ENCODE results near the gene NISCH.

Gene NISCH

GRCh38 chr3:52509753-52510328, 54.4 kb downstream of the NISCH start:
- H3K4me3 Mint-ChIP-seq: no peak overlapping the region
- H3K9me3 Mint-ChIP-seq: no peaks in the 10 kb centered on the region
- H3K36me3 Mint-ChIP-seq: no peaks in the 10 kb centered on the region
- no peaks in the 10 kb centered on the region for H3K4me1 Mint-ChIP-seq
- DNase-seq (no peak), ATAC-seq (replicated peaks) (no peak)
- no peaks in the 10 kb centered on the region for H3K27me3 Mint-ChIP-seq
- H3K27ac Mint-ChIP-seq: no peak overlapping the region

DNA sequence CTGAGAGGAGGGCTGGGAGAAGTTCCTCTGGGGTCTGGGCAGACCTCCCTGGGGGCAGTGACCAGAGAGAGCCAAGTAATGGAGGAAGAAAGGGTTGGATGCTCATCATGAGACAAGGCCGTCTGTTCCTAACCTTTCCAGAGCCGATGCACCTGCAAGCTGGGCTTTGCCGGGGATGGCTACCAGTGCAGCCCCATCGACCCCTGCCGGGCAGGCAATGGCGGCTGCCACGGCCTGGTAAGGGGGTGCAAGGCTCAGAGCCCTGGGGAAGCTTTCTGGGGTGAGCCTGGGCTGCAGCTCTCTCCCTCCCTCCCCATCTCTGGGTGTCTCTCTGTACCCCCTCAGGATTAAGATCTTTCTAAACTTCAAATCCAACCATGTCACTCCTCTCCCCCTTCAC, 56.1 kb downstream of the NISCH start:
- H3K36me3 Mint-ChIP-seq: no peaks in the 10 kb centered on the region
- H3K4me3 Mint-ChIP-seq: no peak overlapping the region
- no peaks in the 10 kb centered on the region for H3K4me1 Mint-ChIP-seq
- DNase-seq (no peak), ATAC-seq (replicated peaks) (no peak)
- no peaks in the 10 kb centered on the region for H3K27me3 Mint-ChIP-seq
- H3K9me3 Mint-ChIP-seq: no peaks in the 10 kb centered on the region
- H3K27ac Mint-ChIP-seq: no peak overlapping the region

GRCh38 chr3:52512105-52512504, 56.7 kb downstream of the NISCH start:
- Mint-ChIP-seq H3K4me3 (no peak overlapping the region), H3K27me3 (no peaks in the 10 kb centered on the region), H3K4me1 (no peaks in the 10 kb centered on the region), H3K27ac (no peak overlapping the region), H3K36me3 (no peaks in the 10 kb centered on the region), H3K9me3 (no peaks in the 10 kb centered on the region)
- DNase-seq: no peak
- ATAC-seq (replicated peaks): no peak

DNA sequence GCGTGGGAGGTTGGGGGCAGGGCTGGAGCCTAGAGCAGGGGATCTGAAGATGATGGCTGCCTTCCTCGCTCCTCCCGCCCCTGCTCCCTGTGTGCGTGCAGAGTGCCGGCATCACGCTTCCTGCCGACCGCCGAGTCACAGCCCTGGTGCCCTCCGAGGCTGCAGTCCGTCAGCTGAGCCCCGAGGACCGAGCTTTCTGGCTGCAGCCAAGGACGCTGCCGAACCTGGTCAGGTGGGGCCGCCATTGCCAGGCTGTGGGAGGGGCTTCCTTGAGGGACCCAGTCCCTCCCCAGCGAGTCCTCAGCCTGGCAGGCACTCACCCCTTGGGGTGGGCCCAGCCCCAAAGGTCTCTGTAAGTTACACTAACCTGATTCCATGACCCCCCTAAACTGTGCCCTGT, 57.3 kb downstream of the NISCH start:
- ATAC-seq (replicated peaks) (no peak), DNase-seq (no peak)
- H3K36me3 Mint-ChIP-seq: no peaks in the 10 kb centered on the region
- no peak overlapping the region for H3K4me3 Mint-ChIP-seq
- no peaks in the 10 kb centered on the region for H3K4me1 Mint-ChIP-seq
- H3K9me3 Mint-ChIP-seq: no peaks in the 10 kb centered on the region
- H3K27me3 Mint-ChIP-seq: no peaks in the 10 kb centered on the region
- H3K27ac Mint-ChIP-seq: peak overlapping the region; percentile 42

- H3K36me3 Mint-ChIP-seq: no peaks in the 10 kb centered on the region
- no peaks in the 10 kb centered on the region for H3K4me1 Mint-ChIP-seq
- no peaks in the 10 kb centered on the region for H3K27me3 Mint-ChIP-seq
- ATAC-seq (replicated peaks) (no peak), DNase-seq (no peak)
- H3K4me3 Mint-ChIP-seq: no peak overlapping the region
- no peaks in the 10 kb centered on the region for H3K9me3 Mint-ChIP-seq
- peak overlapping the region; percentile 42 for H3K27ac Mint-ChIP-seq
These were observed 57.9 kb downstream of the NISCH start for GRCh38 chr3:52513281-52513680.

GRCh38 chr3:52514576-52514975, 59.2 kb downstream of the NISCH start:
- Mint-ChIP-seq H3K9me3 (peaks cover 0 to 1% of the 10 kb centered on the region in 2 donors), H3K27ac (no peak overlapping the region), H3K27me3 (no peaks in the 10 kb centered on the region), H3K4me3 (no peak overlapping the region), H3K36me3 (no peaks in the 10 kb centered on the region), H3K4me1 (no peaks in the 10 kb centered on the region)
- no peak for ATAC-seq (replicated peaks)
- DNase-seq: no peak

DNA sequence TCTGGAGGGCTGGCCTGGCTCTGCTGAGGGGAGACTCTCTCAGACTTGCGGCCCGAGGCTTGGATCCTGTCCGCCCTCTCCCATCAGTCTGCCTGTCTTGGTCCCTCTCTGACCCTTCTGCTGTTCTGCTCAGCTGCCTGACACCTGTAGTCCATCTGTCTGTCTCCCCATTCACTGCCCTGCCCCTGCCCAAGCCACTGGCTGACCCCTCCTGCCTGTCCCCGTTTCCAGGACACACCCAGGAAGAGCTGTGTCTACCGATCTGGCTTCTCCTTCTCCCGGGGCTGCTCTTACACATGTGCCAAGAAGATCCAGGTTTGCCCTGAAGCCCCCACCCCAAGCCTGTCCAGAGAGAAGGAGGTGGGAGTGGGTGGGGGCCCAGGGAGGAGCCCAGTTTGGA, 59.8 kb downstream of the NISCH start:
- H3K9me3 Mint-ChIP-seq: peaks cover 0 to 1% of the 10 kb centered on the region in 2 donors
- H3K27me3 Mint-ChIP-seq: no peaks in the 10 kb centered on the region
- no peak overlapping the region for H3K4me3 Mint-ChIP-seq
- no peaks in the 10 kb centered on the region for H3K36me3 Mint-ChIP-seq
- ATAC-seq (replicated peaks): no peak
- no peak overlapping the region for H3K27ac Mint-ChIP-seq
- no peak for DNase-seq
- H3K4me1 Mint-ChIP-seq: no peaks in the 10 kb centered on the region

DNA sequence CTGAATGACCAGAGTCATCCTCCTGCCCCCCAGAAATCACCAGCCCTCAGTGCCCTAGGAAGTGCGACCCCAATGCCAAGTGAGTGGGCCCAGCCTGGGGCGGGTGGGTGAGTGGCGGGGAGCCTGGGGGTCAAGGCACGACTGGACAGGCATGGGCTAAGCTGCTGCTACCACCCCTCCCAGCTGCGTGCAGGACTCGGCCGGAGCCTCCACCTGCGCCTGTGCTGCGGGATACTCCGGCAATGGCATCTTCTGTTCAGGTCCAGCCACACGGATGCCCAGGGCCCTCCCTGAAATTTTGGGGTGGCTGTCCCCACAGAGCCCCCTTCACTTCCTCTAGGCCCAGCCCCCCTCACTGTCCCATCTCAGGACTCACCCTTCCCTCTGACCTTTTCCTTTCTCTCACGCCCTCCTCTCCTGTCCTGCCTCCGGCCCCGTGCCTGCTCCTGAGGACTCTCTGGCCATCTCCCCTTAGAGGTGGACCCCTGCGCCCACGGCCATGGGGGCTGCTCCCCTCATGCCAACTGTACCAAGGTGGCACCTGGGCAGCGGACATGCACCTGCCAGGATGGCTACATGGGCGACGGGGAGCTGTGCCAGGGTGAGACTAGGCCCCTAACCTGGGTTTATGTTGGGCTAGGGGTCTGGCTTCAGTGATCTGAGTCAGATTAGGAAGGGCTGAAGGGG, 61.2 kb downstream of the NISCH start:
- Mint-ChIP-seq H3K4me1 (no peaks in the 10 kb centered on the region), H3K4me3 (no peak overlapping the region), H3K27me3 (no peaks in the 10 kb centered on the region), H3K9me3 (peaks cover 0 to 1% of the 10 kb centered on the region in 2 donors), H3K36me3 (no peaks in the 10 kb centered on the region), H3K27ac (no peak overlapping the region)
- ATAC-seq (replicated peaks) (no peak), DNase-seq (no peak)

- DNase-seq: no peak
- ATAC-seq (replicated peaks): no peak
- Mint-ChIP-seq H3K27ac (no peak overlapping the region), H3K27me3 (no peaks in the 10 kb centered on the region), H3K9me3 (peaks cover 0 to 1% of the 10 kb centered on the region in 2 donors), H3K4me3 (no peak overlapping the region), H3K36me3 (no peaks in the 10 kb centered on the region), H3K4me1 (no peaks in the 10 kb centered on the region)
These were observed 62.7 kb downstream of the NISCH start for GRCh38 chr3:52517796-52518722.

DNA sequence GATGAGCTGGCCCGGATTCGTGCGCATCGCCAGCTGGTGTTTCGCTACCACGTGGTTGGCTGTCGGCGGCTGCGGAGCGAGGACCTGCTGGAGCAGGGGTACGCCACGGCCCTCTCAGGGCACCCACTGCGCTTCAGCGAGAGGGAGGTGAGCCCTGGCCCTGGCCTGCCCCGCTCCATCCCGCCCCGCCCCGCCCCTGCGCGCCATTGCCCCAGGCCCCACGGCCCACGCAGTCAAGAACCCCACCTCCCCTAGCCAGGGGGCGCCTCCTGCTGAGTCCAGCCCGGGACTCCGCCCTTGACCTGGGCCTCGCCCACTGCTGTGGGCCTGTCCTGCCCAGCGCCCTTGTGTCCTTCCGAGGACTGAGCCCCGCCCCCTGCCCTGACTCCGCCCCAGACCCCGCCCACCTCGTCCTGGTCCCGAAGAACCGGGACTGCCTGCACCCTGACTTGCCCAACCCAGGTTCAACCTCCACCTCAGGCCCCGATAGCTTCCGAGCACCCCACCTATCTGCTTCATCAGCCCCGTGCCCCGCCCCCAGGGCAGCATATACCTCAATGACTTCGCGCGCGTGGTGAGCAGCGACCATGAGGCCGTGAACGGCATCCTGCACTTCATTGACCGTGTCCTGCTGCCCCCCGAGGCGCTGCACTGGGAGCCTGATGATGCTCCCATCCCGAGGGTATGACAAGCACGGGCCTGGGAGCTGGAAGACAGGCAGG, 63.5 kb downstream of the NISCH start:
- no peaks in the 10 kb centered on the region for H3K4me1 Mint-ChIP-seq
- no peak overlapping the region for H3K4me3 Mint-ChIP-seq
- H3K9me3 Mint-ChIP-seq: peaks cover 0 to 1% of the 10 kb centered on the region in 2 donors
- ATAC-seq (replicated peaks) (no peak), DNase-seq (no peak)
- H3K27ac Mint-ChIP-seq: no peak overlapping the region
- peaks cover 2% of the 10 kb centered on the region in 2 donors for H3K36me3 Mint-ChIP-seq
- no peaks in the 10 kb centered on the region for H3K27me3 Mint-ChIP-seq

GRCh38 chr3:52519445-52520140, 64.2 kb downstream of the NISCH start:
- ATAC-seq (replicated peaks) (no peak), DNase-seq (no peak)
- H3K9me3 Mint-ChIP-seq: peaks cover 0 to 3% of the 10 kb centered on the region in 2 donors
- H3K36me3 Mint-ChIP-seq: peaks cover 7 to 9% of the 10 kb centered on the region in 2 donors
- no peaks in the 10 kb centered on the region for H3K27me3 Mint-ChIP-seq
- H3K4me1 Mint-ChIP-seq: no peaks in the 10 kb centered on the region
- H3K27ac Mint-ChIP-seq: no peak overlapping the region
- H3K4me3 Mint-ChIP-seq: no peak overlapping the region

GRCh38 chr3:52520141-52520667, 64.8 kb downstream of the NISCH start:
- DNase-seq (no peak), ATAC-seq (replicated peaks) (no peak)
- no peaks in the 10 kb centered on the region for H3K4me1 Mint-ChIP-seq
- no peaks in the 10 kb centered on the region for H3K27me3 Mint-ChIP-seq
- no peak overlapping the region for H3K27ac Mint-ChIP-seq
- peaks cover 0 to 3% of the 10 kb centered on the region in 2 donors for H3K9me3 Mint-ChIP-seq
- no peak overlapping the region for H3K4me3 Mint-ChIP-seq
- H3K36me3 Mint-ChIP-seq: peaks cover 7 to 10% of the 10 kb centered on the region in 2 donors

DNA sequence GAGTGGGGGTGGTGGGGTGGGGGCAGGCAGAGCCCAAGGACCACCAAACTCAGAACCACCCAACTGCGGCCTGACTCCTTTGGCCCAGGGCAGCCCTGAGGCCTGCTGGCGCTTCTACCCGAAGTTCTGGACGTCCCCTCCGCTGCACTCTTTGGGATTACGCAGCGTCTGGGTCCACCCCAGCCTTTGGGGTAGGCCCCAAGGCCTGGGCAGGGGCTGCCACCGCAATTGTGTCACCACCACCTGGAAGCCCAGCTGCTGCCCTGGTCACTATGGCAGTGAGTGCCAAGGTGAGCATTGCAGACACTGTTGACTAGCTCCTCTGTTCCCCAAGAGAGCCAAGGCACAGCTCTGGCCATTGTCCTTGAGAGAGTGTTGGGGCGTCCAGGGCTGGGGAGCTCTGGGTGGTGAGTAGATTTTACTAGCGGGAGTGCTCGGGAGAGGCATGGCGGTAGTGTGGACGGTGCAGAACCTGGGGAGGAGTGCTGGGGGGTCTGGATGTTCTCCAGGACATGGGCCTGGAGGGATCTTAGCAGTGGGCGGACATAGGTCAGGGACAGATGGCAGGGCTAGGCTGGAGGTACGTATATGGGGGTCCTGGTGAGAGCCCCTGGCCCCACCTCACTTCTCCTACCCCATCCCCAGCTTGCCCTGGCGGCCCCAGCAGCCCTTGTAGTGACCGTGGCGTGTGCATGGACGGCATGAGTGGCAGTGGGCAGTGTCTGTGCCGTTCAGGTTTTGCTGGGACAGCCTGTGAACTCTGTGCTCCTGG, 65.5 kb downstream of the NISCH start:
- H3K4me1 Mint-ChIP-seq: no peaks in the 10 kb centered on the region
- ATAC-seq (replicated peaks) (no peak), DNase-seq (no peak)
- peaks cover 0 to 3% of the 10 kb centered on the region in 2 donors for H3K9me3 Mint-ChIP-seq
- no peak overlapping the region for H3K4me3 Mint-ChIP-seq
- no peaks in the 10 kb centered on the region for H3K27me3 Mint-ChIP-seq
- peaks cover 9 to 13% of the 10 kb centered on the region in 2 donors for H3K36me3 Mint-ChIP-seq
- no peak overlapping the region for H3K27ac Mint-ChIP-seq

Data from stimulated activated naive B cell treated with anti-CD40 and anti-IgM and Interleukin-4, amounts not matched to agents 10 μg/mL and 1 μg/mL and 100 μg/mL, for 72 hours (primary cell).